ENCODE measurements around the gene KCNN2.

DNA sequence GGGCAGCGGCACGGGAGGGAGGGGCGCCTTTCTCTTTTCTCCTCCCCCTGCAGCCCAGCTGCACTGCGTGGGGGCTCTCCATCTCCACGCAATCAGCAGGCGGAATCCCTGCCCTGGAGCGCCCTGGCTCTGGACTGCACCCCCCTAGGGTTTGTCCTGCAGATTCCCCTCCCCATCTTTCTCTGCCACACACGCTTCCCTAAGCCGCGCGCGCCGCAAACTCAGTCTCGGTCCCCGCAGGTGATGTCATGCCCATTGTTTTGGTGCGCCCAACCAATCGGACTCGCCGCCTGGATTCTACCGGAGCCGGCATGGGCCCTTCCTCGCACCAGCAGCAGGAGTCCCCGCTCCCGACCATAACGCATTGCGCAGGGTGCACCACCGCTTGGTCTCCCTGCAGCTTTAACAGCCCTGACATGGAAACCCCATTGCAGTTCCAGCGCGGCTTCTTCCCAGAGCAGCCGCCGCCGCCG, at the start of gene KCNN2:
- TF ChIP-seq EP300 (IDR thresholded peaks at IDR 0.05; ENCODE audit: low read length): no peak
- no peak for TF ChIP-seq FIP1L1 (IDR thresholded peaks at IDR 0.05; ENCODE audit: low read depth, low read length, poor library complexity, severe bottlenecking)
- no peak for TF ChIP-seq SUPT5H (IDR thresholded peaks at IDR 0.05)
- no peak for TF ChIP-seq STAT5A (IDR thresholded peaks at IDR 0.05; ENCODE audit: borderline replicate concordance, low read length)
- TF ChIP-seq ZNF431 (CRISPR knock-in tag; IDR thresholded peaks at IDR 0.05): no peak
- TF ChIP-seq, protein P1, sequence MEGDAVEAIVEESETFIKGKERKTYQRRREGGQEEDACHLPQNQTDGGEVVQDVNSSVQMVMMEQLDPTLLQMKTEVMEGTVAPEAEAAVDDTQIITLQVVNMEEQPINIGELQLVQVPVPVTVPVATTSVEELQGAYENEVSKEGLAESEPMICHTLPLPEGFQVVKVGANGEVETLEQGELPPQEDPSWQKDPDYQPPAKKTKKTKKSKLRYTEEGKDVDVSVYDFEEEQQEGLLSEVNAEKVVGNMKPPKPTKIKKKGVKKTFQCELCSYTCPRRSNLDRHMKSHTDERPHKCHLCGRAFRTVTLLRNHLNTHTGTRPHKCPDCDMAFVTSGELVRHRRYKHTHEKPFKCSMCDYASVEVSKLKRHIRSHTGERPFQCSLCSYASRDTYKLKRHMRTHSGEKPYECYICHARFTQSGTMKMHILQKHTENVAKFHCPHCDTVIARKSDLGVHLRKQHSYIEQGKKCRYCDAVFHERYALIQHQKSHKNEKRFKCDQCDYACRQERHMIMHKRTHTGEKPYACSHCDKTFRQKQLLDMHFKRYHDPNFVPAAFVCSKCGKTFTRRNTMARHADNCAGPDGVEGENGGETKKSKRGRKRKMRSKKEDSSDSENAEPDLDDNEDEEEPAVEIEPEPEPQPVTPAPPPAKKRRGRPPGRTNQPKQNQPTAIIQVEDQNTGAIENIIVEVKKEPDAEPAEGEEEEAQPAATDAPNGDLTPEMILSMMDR (IDR thresholded peaks at IDR 0.05 in 2 of 3, conservative IDR thresholded peaks at IDR 0.05 in 1 of 3; ENCODE audit: insufficient read depth in 2 of 3, low read depth in 1 of 3, low read length in 3 of 3): no peak
- TF ChIP-seq CREB1 (IDR thresholded peaks at IDR 0.05): no peak
- TF ChIP-seq CREB1 (CRISPR knock-in tag; IDR thresholded peaks at IDR 0.05): no peak
- TF ChIP-seq HDAC2 (IDR thresholded peaks at IDR 0.05): no peak
- no peak for TF ChIP-seq POLR2A (conservative IDR thresholded peaks at IDR 0.05)
- TF ChIP-seq, protein P2, sequence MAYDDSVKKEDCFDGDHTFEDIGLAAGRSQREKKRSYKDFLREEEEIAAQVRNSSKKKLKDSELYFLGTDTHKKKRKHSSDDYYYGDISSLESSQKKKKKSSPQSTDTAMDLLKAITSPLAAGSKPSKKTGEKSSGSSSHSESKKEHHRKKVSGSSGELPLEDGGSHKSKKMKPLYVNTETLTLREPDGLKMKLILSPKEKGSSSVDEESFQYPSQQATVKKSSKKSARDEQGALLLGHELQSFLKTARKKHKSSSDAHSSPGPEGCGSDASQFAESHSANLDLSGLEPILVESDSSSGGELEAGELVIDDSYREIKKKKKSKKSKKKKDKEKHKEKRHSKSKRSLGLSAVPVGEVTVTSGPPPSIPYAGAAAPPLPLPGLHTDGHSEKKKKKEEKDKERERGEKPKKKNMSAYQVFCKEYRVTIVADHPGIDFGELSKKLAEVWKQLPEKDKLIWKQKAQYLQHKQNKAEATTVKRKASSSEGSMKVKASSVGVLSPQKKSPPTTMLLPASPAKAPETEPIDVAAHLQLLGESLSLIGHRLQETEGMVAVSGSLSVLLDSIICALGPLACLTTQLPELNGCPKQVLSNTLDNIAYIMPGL (CRISPR knock-in tag; IDR thresholded peaks at IDR 0.05): no peak
- no peak for TF ChIP-seq RFX5 (IDR thresholded peaks at IDR 0.05; ENCODE audit: low read depth, low read length)
- TF ChIP-seq, protein P3, sequence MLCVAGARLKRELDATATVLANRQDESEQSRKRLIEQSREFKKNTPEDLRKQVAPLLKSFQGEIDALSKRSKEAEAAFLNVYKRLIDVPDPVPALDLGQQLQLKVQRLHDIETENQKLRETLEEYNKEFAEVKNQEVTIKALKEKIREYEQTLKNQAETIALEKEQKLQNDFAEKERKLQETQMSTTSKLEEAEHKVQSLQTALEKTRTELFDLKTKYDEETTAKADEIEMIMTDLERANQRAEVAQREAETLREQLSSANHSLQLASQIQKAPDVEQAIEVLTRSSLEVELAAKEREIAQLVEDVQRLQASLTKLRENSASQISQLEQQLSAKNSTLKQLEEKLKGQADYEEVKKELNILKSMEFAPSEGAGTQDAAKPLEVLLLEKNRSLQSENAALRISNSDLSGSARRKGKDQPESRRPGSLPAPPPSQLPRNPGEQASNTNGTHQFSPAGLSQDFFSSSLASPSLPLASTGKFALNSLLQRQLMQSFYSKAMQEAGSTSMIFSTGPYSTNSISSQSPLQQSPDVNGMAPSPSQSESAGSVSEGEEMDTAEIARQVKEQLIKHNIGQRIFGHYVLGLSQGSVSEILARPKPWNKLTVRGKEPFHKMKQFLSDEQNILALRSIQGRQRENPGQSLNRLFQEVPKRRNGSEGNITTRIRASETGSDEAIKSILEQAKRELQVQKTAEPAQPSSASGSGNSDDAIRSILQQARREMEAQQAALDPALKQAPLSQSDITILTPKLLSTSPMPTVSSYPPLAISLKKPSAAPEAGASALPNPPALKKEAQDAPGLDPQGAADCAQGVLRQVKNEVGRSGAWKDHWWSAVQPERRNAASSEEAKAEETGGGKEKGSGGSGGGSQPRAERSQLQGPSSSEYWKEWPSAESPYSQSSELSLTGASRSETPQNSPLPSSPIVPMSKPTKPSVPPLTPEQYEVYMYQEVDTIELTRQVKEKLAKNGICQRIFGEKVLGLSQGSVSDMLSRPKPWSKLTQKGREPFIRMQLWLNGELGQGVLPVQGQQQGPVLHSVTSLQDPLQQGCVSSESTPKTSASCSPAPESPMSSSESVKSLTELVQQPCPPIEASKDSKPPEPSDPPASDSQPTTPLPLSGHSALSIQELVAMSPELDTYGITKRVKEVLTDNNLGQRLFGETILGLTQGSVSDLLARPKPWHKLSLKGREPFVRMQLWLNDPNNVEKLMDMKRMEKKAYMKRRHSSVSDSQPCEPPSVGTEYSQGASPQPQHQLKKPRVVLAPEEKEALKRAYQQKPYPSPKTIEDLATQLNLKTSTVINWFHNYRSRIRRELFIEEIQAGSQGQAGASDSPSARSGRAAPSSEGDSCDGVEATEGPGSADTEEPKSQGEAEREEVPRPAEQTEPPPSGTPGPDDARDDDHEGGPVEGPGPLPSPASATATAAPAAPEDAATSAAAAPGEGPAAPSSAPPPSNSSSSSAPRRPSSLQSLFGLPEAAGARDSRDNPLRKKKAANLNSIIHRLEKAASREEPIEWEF (CRISPR knock-in tag; IDR thresholded peaks at IDR 0.05): no peak
- TF ChIP-seq, protein P4, sequence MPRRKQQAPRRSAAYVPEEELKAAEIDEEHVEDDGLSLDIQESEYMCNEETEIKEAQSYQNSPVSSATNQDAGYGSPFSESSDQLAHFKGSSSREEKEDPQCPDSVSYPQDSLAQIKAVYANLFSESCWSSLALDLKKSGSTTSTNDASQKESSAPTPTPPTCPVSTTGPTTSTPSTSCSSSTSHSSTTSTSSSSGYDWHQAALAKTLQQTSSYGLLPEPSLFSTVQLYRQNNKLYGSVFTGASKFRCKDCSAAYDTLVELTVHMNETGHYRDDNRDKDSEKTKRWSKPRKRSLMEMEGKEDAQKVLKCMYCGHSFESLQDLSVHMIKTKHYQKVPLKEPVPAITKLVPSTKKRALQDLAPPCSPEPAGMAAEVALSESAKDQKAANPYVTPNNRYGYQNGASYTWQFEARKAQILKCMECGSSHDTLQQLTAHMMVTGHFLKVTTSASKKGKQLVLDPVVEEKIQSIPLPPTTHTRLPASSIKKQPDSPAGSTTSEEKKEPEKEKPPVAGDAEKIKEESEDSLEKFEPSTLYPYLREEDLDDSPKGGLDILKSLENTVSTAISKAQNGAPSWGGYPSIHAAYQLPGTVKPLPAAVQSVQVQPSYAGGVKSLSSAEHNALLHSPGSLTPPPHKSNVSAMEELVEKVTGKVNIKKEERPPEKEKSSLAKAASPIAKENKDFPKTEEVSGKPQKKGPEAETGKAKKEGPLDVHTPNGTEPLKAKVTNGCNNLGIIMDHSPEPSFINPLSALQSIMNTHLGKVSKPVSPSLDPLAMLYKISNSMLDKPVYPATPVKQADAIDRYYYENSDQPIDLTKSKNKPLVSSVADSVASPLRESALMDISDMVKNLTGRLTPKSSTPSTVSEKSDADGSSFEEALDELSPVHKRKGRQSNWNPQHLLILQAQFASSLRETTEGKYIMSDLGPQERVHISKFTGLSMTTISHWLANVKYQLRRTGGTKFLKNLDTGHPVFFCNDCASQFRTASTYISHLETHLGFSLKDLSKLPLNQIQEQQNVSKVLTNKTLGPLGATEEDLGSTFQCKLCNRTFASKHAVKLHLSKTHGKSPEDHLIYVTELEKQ (CRISPR knock-in tag; IDR thresholded peaks at IDR 0.05): no peak
- no peak for TF ChIP-seq ZFP36 (IDR thresholded peaks at IDR 0.05; ENCODE audit: low read depth, low read length, partially characterized antibody)

Data from K562 (cell line).